ENCODE data around the gene RNPEPL1.

The RNPEPL1 gene

GRCh38 chr2:240593703-240594451, 25.6 kb downstream of the RNPEPL1 start:
- DNase-seq, result no peak

- no peak for DNase-seq
Measured at GRCh38 chr2:240594511-240595380, 26.5 kb downstream of the RNPEPL1 start.

GRCh38 chr2:240595381-240596079, 27.2 kb downstream of the RNPEPL1 start:
- no peak for DNase-seq

GRCh38 chr2:240596080-240596460, 27.8 kb downstream of the RNPEPL1 start:
- DNase-seq, result no peak

- DNase-seq, result no peak
Measured at GRCh38 chr2:240596491-240596931, 28.2 kb downstream of the RNPEPL1 start.

GRCh38 chr2:240597054-240597418, 28.8 kb downstream of the RNPEPL1 start:
- no peak for DNase-seq

- no peak for DNase-seq
Measured at GRCh38 chr2:240597419-240598181, 29.3 kb downstream of the RNPEPL1 start.

GRCh38 chr2:240598311-240598911, 30.1 kb downstream of the RNPEPL1 start:
- DNase-seq, result no peak

- no peak for DNase-seq
Measured at GRCh38 chr2:240599141-240599583, 30.9 kb downstream of the RNPEPL1 start.

- DNase-seq, result no peak
Measured at GRCh38 chr2:240600451-240600961, 32.2 kb downstream of the RNPEPL1 start.

- DNase-seq, result no peak
Measured at GRCh38 chr2:240601061-240601830, 33.0 kb downstream of the RNPEPL1 start.

GRCh38 chr2:240601831-240602160, 33.5 kb downstream of the RNPEPL1 start:
- DNase-seq, result no peak

- DNase-seq, result no peak
Measured at GRCh38 chr2:240602266-240603050, 34.2 kb downstream of the RNPEPL1 start.

GRCh38 chr2:240603081-240603835, 35.0 kb downstream of the RNPEPL1 start:
- DNase-seq, result no peak

GRCh38 chr2:240603846-240604245, 35.6 kb downstream of the RNPEPL1 start:
- no peak for DNase-seq

GRCh38 chr2:240604291-240604938, 36.1 kb downstream of the RNPEPL1 start:
- DNase-seq, result no peak

- DNase-seq, result no peak
Measured at GRCh38 chr2:240604939-240605716, 36.8 kb downstream of the RNPEPL1 start.

All from amniotic stem cell (primary cell).